ENCODE data around the gene DUOXA2.

DUOXA2 gene

GRCh38 chr15:45140557-45141250, 26.6 kb downstream of the DUOXA2 start:
- TF ChIP-seq POLR2AphosphoS5 (IDR thresholded peaks at IDR 0.05; ENCODE audit: low read depth, low read length) (no peak), SIN3A (IDR thresholded peaks at IDR 0.05; ENCODE audit: borderline replicate concordance, insufficient read depth, low read length) (no peak), FOXP2 (optimal IDR thresholded peaks at IDR 0.05; ENCODE audit: borderline replicate concordance, extremely low read depth, extremely low read length, insufficient read depth) (no peak), TAF1 (IDR thresholded peaks at IDR 0.05; ENCODE audit: borderline replicate concordance, insufficient read depth, low read length) (no peak), REST (IDR thresholded peaks at IDR 0.05; ENCODE audit: insufficient read depth in 1 of 2, low read depth in 2 of 2, low read length in 2 of 2) (no peak)

- TF ChIP-seq POLR2AphosphoS5 (IDR thresholded peaks at IDR 0.05; ENCODE audit: low read depth, low read length) (no peak), TAF1 (IDR thresholded peaks at IDR 0.05; ENCODE audit: borderline replicate concordance, insufficient read depth, low read length) (no peak)
Measured at GRCh38 chr15:45141386-45141785, 27.3 kb downstream of the DUOXA2 start.

GRCh38 chr15:45143056-45143455, 28.9 kb downstream of the DUOXA2 start:
- TF ChIP-seq REST (IDR thresholded peaks at IDR 0.05; ENCODE audit: insufficient read depth in 1 of 2, low read depth in 2 of 2, low read length in 2 of 2), result no peak
- no peak for TF ChIP-seq POLR2AphosphoS5 (IDR thresholded peaks at IDR 0.05; ENCODE audit: low read depth, low read length)
- no peak for TF ChIP-seq TAF1 (IDR thresholded peaks at IDR 0.05; ENCODE audit: borderline replicate concordance, insufficient read depth, low read length)
- no peak for TF ChIP-seq FOXP2 (optimal IDR thresholded peaks at IDR 0.05; ENCODE audit: borderline replicate concordance, extremely low read depth, extremely low read length, insufficient read depth)
- no peak for TF ChIP-seq SIN3A (IDR thresholded peaks at IDR 0.05; ENCODE audit: borderline replicate concordance, insufficient read depth, low read length)

- TF ChIP-seq REST (IDR thresholded peaks at IDR 0.05; ENCODE audit: insufficient read depth in 1 of 2, low read depth in 2 of 2, low read length in 2 of 2) (no peak), TAF1 (IDR thresholded peaks at IDR 0.05; ENCODE audit: borderline replicate concordance, insufficient read depth, low read length) (no peak), FOXP2 (optimal IDR thresholded peaks at IDR 0.05; ENCODE audit: borderline replicate concordance, extremely low read depth, extremely low read length, insufficient read depth) (no peak), SIN3A (IDR thresholded peaks at IDR 0.05; ENCODE audit: borderline replicate concordance, insufficient read depth, low read length) (no peak), POLR2AphosphoS5 (IDR thresholded peaks at IDR 0.05; ENCODE audit: low read depth, low read length) (no peak)
Measured at GRCh38 chr15:45143946-45144345, 29.8 kb downstream of the DUOXA2 start.

GRCh38 chr15:45144775-45145174, 30.6 kb downstream of the DUOXA2 start:
- TF ChIP-seq TAF1 (IDR thresholded peaks at IDR 0.05; ENCODE audit: borderline replicate concordance, insufficient read depth, low read length) (no peak), SIN3A (IDR thresholded peaks at IDR 0.05; ENCODE audit: borderline replicate concordance, insufficient read depth, low read length) (no peak), REST (IDR thresholded peaks at IDR 0.05; ENCODE audit: insufficient read depth in 1 of 2, low read depth in 2 of 2, low read length in 2 of 2) (no peak), POLR2AphosphoS5 (IDR thresholded peaks at IDR 0.05; ENCODE audit: low read depth, low read length) (no peak), FOXP2 (optimal IDR thresholded peaks at IDR 0.05; ENCODE audit: borderline replicate concordance, extremely low read depth, extremely low read length, insufficient read depth) (no peak)

Measured in PFSK-1 (cell line).